B cell (primary cell): ENCODE measurements around the gene RAB3C. TPM values are rescaled to one million over a fixed set of nuclear protein-coding genes. Genes with fewer than 3 reads are reported as not detected.

Experiments used
- ATAC-seq: fragments of 200-7000 bp; cut with Tn5 transposase; one replicate; pipeline ENCODE4 v1.10.0; 2021; ENCODE audit warnings: low read depth, mild to moderate bottlenecking, moderate number of reproducible peaks, moderate library complexity
- CTCF ChIA-PET: fragments of 350-600 bp; sonication (Branson Sonifier 250); formaldehyde crosslinking; loops from one replicate; lab custom pipeline; 2021; ENCODE audit warnings: antibody characterized with exemption, inconsistent platforms; lab: Charles Lee
- POLR2A ChIA-PET: fragments of 350-600 bp; sonication (Branson Sonifier 250); formaldehyde crosslinking; loops from one replicate; lab custom pipeline; 2021; ENCODE audit warnings: antibody characterized with exemption; lab: Charles Lee
- DNase-seq: peaks from one replicate; pipeline ENCODE4 v3.0.0; 2013
- H2AFZ ChIP-seq: 2 replicates; pipeline ENCODE4 v1.6.1; 2012; ENCODE audit warnings: mild to moderate bottlenecking, low read depth, low read length; ENCODE audit not compliant: insufficient read depth, poor library complexity, severe bottlenecking
- H3K27ac ChIP-seq, 2 donors: 1 replicate in 1 of 2; 2 replicates in 1 of 2; pipeline ENCODE4 v1.5.1; 2012 to 2013; ENCODE audit warnings: low read length in 2 of 2, mild to moderate bottlenecking in 2 of 2, moderate library complexity in 1 of 2
- H3K27me3 ChIP-seq, 4 experiments: fragments of 200-600 bp in 1 of 4; sonication (generic) in 1 of 4; replicated peaks in 1 of 4; 1 replicate in 2 of 4; 2 replicates in 2 of 4; pipeline versions ENCODE4 v1.6.1 to v1.7.0; 2013 to 2016; ENCODE audit warnings: low read length in 3 of 4, mild to moderate bottlenecking in 2 of 4, mixed read lengths in 1 of 4, moderate library complexity in 1 of 4; ENCODE audit not compliant: insufficient read depth in 4 of 4, control insufficient read depth in 3 of 4; ENCODE audit errors: control extremely low read depth in 1 of 4
- H3K36me3 ChIP-seq, 2 experiments: replicated peaks in 1 of 2; 1 replicate in 1 of 2; 2 replicates in 1 of 2; pipeline versions ENCODE4 v1.6.1 to v1.7.1; 2013; ENCODE audit warnings: low read length in 1 of 2; ENCODE audit not compliant: insufficient read depth in 2 of 2, control insufficient read depth in 1 of 2; ENCODE audit errors: control extremely low read depth in 1 of 2, extremely low read depth in 1 of 2
- H3K4me1 ChIP-seq, 2 donors: fragments of 200-600 bp in 1 of 2; sonication (generic) in 1 of 2; 1 replicate in 1 of 2; 2 replicates in 1 of 2; pipeline versions ENCODE4 v1.5.1 to v1.6.1; 2013 to 2017; ENCODE audit warnings: low read length in 2 of 2; ENCODE audit not compliant: control insufficient read depth in 2 of 2, insufficient read depth in 2 of 2
- H3K4me2 ChIP-seq: replicated peaks from 2 replicates; pipeline ENCODE3; 2012; ENCODE audit warnings: mild to moderate bottlenecking, low read depth, low read length; ENCODE audit not compliant: poor library complexity, severe bottlenecking
- H3K4me3 ChIP-seq, 5 experiments: fragments of 200-600 bp in 1 of 5; sonication (generic) in 1 of 5; 1 replicate in 3 of 5; 2 replicates in 2 of 5; pipeline versions ENCODE4 v1.5.1 to v1.7.0; 2011 to 2016; ENCODE audit warnings: low read length in 4 of 5, mild to moderate bottlenecking in 4 of 5, low read depth in 2 of 5, control low read depth in 1 of 5, moderate library complexity in 1 of 5; ENCODE audit not compliant: insufficient read depth in 1 of 5; ENCODE audit errors: control extremely low read depth in 1 of 5, extremely low read depth in 1 of 5
- H3K79me2 ChIP-seq: fragments of 200-600 bp; sonication (generic); one replicate; pipeline ENCODE4 v1.6.0; 2016; ENCODE audit warnings: low read length; ENCODE audit not compliant: control insufficient read depth, insufficient read depth
- H3K9ac ChIP-seq: fragments of 200-600 bp; sonication (generic); 2 replicates; pipeline ENCODE4 v1.6.1; 2017; ENCODE audit warnings: mild to moderate bottlenecking, low read length, moderate library complexity
- H3K9me3 ChIP-seq, 3 donors: one replicate each; pipeline versions ENCODE4 v1.6.1 to v1.7.1; 2013; ENCODE audit warnings: low read length in 2 of 3; ENCODE audit not compliant: control insufficient read depth in 2 of 3, insufficient read depth in 1 of 3; ENCODE audit errors: control extremely low read depth in 1 of 3
- H4K20me1 ChIP-seq: 2 replicates; pipeline ENCODE4 v1.6.0; 2012; ENCODE audit warnings: mild to moderate bottlenecking, low read length; ENCODE audit not compliant: insufficient read depth, control insufficient read depth, poor library complexity, severe bottlenecking
- H3K27ac Mint-ChIP-seq: one replicate; pipeline ENCODE4 v1.8.0; 2021; ENCODE audit warnings: mixed read lengths
- H3K27me3 Mint-ChIP-seq: one replicate; pipeline ENCODE4 v1.8.0; 2021; ENCODE audit warnings: mixed read lengths
- H3K4me1 Mint-ChIP-seq: one replicate; pipeline ENCODE4 v1.8.0; 2021; ENCODE audit warnings: mixed read lengths
- H3K4me3 Mint-ChIP-seq: one replicate; pipeline ENCODE4 v1.8.0; 2021; ENCODE audit warnings: mixed read lengths
- H3K9me3 Mint-ChIP-seq: one replicate; pipeline ENCODE4 v1.8.0; 2022; ENCODE audit warnings: mixed read lengths; ENCODE audit not compliant: insufficient read depth
- CTCF ChIP-seq: fragments of 200-600 bp; IDR thresholded peaks from one replicate; pipeline ENCODE4 v1.8.0; 2022; ENCODE audit warnings: antibody characterized with exemption, mild to moderate bottlenecking
- EZH2 ChIP-seq: IDR thresholded peaks from 2 replicates; pipeline ENCODE4 v1.6.1; 2012; ENCODE audit warnings: borderline replicate concordance, low read depth, mild to moderate bottlenecking, moderate library complexity, low read length; ENCODE audit not compliant: insufficient read depth, poor library complexity, severe bottlenecking
- intact Hi-C: fragments of 100-400 bp; cut with micrococcal nuclease; formaldehyde crosslinking; loops from one replicate; pipeline ENCODE4 v1.10.0; 2022
- polyA plus RNA-seq: library from polyadenylated mRNA; depleted of rRNA; stranded (reverse); fragments of >200 nt; gene quantifications from 2 replicates; pipeline ENCODE4 v1.2.3, GENCODE V29; 2012
- total RNA-seq, 2 donors: library from RNA; stranded (reverse); fragments of 120-200 nt in 1 of 2; gene quantifications; 1 replicate in 1 of 2; 2 replicates in 1 of 2; pipeline versions ENCODE4 v1.2.3 to v1.2.4, GENCODE V29; 2013 to 2022

RAB3C gene
- total and polyA plus RNA-seq, 2 donors (not counting 1 experiment from before 2014, with no cell fraction given): 0.20 to 0.58 TPM

GRCh38 chr5:58761407-58761806 lies 178.5 kb downstream of the RAB3C start:
- no peaks in the 10 kb centered on the region for H3K9me3 Mint-ChIP-seq
- Histone ChIP-seq H2AFZ (no peak overlapping the region), H3K27me3 (no peaks in the 10 kb centered on the region), H3K27ac (no peak overlapping the region), H3K9me3 (no peaks in the 10 kb centered on the region), H3K4me3 (no peak overlapping the region), H3K79me2 (no peaks in the 10 kb centered on the region), H3K4me1 (peaks cover 12 to 14% of the 10 kb centered on the region in 2 donors), H4K20me1 (no peaks in the 10 kb centered on the region), H3K9ac (no peak overlapping the region), H3K4me2 (no peak overlapping the region), H3K36me3 (no peaks in the 10 kb centered on the region)
- intact Hi-C loops: loop anchor here (5.0 kb wide), 1 partner anchor 269 kb away; the partner anchor contains the start of gene GAPT
- H3K4me3 Mint-ChIP-seq: no peak overlapping the region
- no peak overlapping the region for H3K27ac Mint-ChIP-seq
- H3K4me1 Mint-ChIP-seq: peaks cover 34% of the 10 kb centered on the region
- no peak for ATAC-seq
- H3K27me3 Mint-ChIP-seq: no peaks in the 10 kb centered on the region
- TF ChIP-seq CTCF (no peak), EZH2 (no peak)
- POLR2A ChIA-PET: no interaction called here
- CTCF ChIA-PET: interaction anchor here (0.7 kb wide), 1 partner anchor 89 kb away, joined by 3 read pairs; no protein-coding TSS in a partner anchor
- no peak for DNase-seq

GRCh38 chr5:58763390-58763789 lies 180.5 kb downstream of the RAB3C start:
- Histone ChIP-seq H3K4me2 (no peak overlapping the region), H3K9ac (no peak overlapping the region), H3K4me3 (no peak overlapping the region), H3K79me2 (no peaks in the 10 kb centered on the region), H3K4me1 (peaks cover 12 to 14% of the 10 kb centered on the region in 2 donors), H3K27me3 (no peaks in the 10 kb centered on the region), H4K20me1 (no peaks in the 10 kb centered on the region), H3K27ac (no peak overlapping the region), H3K9me3 (no peaks in the 10 kb centered on the region), H2AFZ (no peak overlapping the region), H3K36me3 (no peaks in the 10 kb centered on the region)
- ChIA-PET CTCF (no interaction called here), POLR2A (no interaction called here)
- Mint-ChIP-seq H3K27me3 (no peaks in the 10 kb centered on the region), H3K27ac (no peak overlapping the region), H3K9me3 (no peaks in the 10 kb centered on the region), H3K4me1 (peaks cover 33% of the 10 kb centered on the region), H3K4me3 (no peak overlapping the region)
- ATAC-seq: no peak
- no peak for DNase-seq
- intact Hi-C loops: loop anchor here (5.0 kb wide), 1 partner anchor 271 kb away; the partner anchor contains the start of gene GAPT
- TF ChIP-seq CTCF: no peak
- no peak for TF ChIP-seq EZH2
